Measurements from ENCODE around the gene TSTD1.
"Not testable (repeated sequence)": the region's sequence is repeated elsewhere in the genome, so short reads cannot be mapped to it uniquely, and the experiment has no call there.

TSTD1 gene

GRCh38 chr1:161020509-161021164 lies 18.1 kb downstream of the TSTD1 start, which contains the start of gene F11R:
TSS of gene F11R (minus strand) at chr1:161021152. CDS start at chr1:161021073, 79 bp downstream.
- DNase-seq (ENCODE audit: insufficient read length, low spot score) (peak; percentile 35), FAIRE-seq (no peak)
- TF ChIP-seq CTCF (IDR thresholded peaks at IDR 0.05; ENCODE audit: insufficient read depth, missing control alignments): no peak

GRCh38 chr1:161019751-161020495 lies 18.8 kb downstream of the TSTD1 start:
- FAIRE-seq (no peak), DNase-seq (ENCODE audit: insufficient read length, low spot score) (no peak)
- TF ChIP-seq CTCF (IDR thresholded peaks at IDR 0.05; ENCODE audit: insufficient read depth, missing control alignments): no peak

GRCh38 chr1:161019111-161019660 lies 19.6 kb downstream of the TSTD1 start:
- FAIRE-seq; DNase-seq (ENCODE audit: insufficient read length, low spot score): not testable (repeated sequence)

- TF ChIP-seq CTCF (IDR thresholded peaks at IDR 0.05; ENCODE audit: insufficient read depth, missing control alignments): no peak
- no peak for DNase-seq (ENCODE audit: insufficient read length, low spot score)
- no peak for FAIRE-seq
These were observed 20.2 kb downstream of the TSTD1 start for GRCh38 chr1:161018631-161018930.

GRCh38 chr1:161017756-161018630 lies 20.8 kb downstream of the TSTD1 start:
- FAIRE-seq: no peak
- TF ChIP-seq CTCF (IDR thresholded peaks at IDR 0.05; ENCODE audit: insufficient read depth, missing control alignments): no peak
- DNase-seq (ENCODE audit: insufficient read length, low spot score): no peak

GRCh38 chr1:161017181-161017580 lies 21.6 kb downstream of the TSTD1 start:
- FAIRE-seq; DNase-seq (ENCODE audit: insufficient read length, low spot score): not testable (repeated sequence)

- DNase-seq (ENCODE audit: insufficient read length, low spot score); FAIRE-seq: not testable (repeated sequence)
These were observed 22.1 kb downstream of the TSTD1 start for GRCh38 chr1:161016683-161017082.

- no peak for DNase-seq (ENCODE audit: insufficient read length, low spot score)
- no peak for TF ChIP-seq CTCF (IDR thresholded peaks at IDR 0.05; ENCODE audit: insufficient read depth, missing control alignments)
- FAIRE-seq: no peak
These were observed 25.1 kb downstream of the TSTD1 start for GRCh38 chr1:161013488-161014230.
